ENCODE results near the gene TUBAL3. TPM values are rescaled to one million over a fixed set of nuclear protein-coding genes. Genes with fewer than 3 reads are reported as not detected.

The TUBAL3 gene
- total and polyA plus RNA-seq, 9 of the 15 experiments (the other 6 are each of a cell fraction or from before 2014, with no cell fraction given) = 5.5 to 10.1 (median 6.9) TPM

DNA sequence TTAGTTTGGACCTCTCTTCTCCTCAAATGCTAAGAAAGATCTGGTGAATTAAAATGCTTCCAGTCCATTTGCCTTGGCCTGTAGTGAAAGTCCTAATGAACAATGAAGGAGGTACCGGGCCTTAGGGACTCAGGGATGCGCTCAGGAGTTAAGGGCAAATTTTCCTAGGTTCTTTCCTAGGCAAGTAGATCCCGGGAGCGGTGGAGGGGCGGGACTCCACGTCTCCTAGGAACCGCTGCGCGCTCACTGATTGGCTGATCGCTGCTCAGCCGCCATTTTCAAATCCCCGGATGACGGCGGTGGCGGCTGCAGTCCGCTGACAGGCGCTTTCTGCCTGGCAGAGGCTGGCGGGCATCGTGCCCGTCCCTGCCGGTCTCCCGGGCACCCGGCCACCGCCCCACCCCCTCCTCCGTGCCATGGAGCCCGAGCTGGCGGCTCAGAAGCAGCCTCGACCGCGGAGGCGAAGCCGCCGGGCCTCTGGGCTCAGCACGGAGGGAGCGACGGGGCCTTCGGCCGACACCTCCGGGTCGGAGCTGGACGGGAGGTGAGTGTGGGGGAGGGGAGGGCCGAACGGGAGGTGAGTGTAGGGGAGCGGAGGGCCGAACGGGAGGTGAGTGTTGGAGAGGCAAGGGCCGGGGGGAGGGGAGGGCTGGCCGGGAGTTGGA is 7.8 kb upstream of the TUBAL3 start, which contains the start of gene NET1 (continued):
- TF ChIP-seq, protein P1, sequence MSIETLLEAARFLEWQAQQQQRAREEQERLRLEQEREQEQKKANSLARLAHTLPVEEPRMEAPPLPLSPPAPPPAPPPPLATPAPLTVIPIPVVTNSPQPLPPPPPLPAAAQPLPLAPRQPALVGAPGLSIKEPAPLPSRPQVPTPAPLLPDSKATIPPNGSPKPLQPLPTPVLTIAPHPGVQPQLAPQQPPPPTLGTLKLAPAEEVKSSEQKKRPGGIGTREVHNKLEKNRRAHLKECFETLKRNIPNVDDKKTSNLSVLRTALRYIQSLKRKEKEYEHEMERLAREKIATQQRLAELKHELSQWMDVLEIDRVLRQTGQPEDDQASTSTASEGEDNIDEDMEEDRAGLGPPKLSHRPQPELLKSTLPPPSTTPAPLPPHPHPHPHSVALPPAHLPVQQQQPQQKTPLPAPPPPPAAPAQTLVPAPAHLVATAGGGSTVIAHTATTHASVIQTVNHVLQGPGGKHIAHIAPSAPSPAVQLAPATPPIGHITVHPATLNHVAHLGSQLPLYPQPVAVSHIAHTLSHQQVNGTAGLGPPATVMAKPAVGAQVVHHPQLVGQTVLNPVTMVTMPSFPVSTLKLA (conservative IDR thresholded peaks at IDR 0.05) = peak; percentile 41 to 70; a peak in 1 of 4 replicates
- TF ChIP-seq YY1 (IDR thresholded peaks at IDR 0.05; ENCODE audit: borderline replicate concordance in 1 of 3, control insufficient read depth in 1 of 3, extremely low read depth in 1 of 3, insufficient read depth in 3 of 3, insufficient read length in 1 of 3, insufficient replicate concordance in 2 of 3, low read depth in 1 of 3, low read length in 2 of 3) = peak; percentile 75 to 97 (median 90)
- TF ChIP-seq NRF1 (conservative IDR thresholded peaks at IDR 0.05 in 1 of 2, IDR thresholded peaks at IDR 0.05 in 1 of 2) = peak in 1 of 2 experiments; percentile 19; a peak in 2 of 4 replicates
- TF ChIP-seq, protein P2, sequence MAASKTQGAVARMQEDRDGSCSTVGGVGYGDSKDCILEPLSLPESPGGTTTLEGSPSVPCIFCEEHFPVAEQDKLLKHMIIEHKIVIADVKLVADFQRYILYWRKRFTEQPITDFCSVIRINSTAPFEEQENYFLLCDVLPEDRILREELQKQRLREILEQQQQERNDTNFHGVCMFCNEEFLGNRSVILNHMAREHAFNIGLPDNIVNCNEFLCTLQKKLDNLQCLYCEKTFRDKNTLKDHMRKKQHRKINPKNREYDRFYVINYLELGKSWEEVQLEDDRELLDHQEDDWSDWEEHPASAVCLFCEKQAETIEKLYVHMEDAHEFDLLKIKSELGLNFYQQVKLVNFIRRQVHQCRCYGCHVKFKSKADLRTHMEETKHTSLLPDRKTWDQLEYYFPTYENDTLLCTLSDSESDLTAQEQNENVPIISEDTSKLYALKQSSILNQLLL (CRISPR knock-in tag; IDR thresholded peaks at IDR 0.05; ENCODE audit: borderline replicate concordance) = no peak
- TF ChIP-seq, protein P3, sequence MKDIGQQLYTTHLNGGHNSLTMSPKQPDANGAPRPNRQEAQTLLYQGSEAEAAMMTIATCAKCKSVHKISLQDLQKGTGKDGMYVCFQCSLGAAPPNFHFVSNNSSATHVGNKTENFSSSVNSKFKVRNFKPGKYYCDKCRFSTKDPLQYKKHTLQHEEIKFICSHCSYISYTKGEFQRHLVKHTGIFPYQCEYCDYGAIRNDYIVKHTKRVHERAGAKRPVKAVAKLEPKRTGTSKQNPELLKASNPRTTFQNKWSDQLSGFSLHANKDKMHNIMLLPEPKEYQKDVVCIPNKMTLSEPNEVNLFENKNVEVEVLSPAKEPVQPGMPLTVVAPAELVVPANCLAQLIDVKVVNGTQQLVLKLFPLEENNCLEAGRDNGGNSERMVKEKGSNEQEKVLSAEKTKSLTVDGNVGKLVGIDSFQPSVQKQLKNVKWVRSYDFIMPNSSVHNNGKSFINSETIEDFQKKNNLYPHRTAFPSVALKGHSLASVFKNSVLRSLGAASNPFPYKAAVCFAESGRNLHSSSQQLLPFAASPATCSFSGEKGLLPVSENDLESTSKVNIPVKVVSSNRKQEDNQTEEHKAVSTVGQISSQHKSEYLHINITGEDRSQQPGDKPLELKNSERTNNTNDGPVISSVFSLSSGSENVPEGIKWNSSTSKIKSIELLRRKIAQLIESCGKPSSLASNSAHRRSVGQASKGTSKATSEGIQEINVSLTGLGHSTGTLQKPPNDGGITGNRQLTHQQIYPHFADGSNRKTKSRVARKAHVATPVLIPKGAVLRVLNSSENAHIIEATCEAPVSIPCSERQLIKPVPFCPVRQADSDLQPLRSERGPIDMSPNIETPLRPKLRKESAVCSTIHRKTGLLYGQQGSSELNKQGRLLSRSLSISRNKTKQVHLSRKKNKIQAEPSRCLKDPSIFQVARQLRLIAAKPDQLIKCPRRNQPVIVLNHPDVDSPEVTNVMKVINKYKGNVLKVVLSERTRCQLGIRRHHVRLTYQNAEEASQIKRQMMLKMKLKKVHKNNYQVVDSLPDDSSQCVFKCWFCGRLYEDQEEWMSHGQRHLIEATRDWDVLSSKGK (CRISPR knock-in tag; IDR thresholded peaks at IDR 0.05) = no peak
- TF ChIP-seq, protein P4, sequence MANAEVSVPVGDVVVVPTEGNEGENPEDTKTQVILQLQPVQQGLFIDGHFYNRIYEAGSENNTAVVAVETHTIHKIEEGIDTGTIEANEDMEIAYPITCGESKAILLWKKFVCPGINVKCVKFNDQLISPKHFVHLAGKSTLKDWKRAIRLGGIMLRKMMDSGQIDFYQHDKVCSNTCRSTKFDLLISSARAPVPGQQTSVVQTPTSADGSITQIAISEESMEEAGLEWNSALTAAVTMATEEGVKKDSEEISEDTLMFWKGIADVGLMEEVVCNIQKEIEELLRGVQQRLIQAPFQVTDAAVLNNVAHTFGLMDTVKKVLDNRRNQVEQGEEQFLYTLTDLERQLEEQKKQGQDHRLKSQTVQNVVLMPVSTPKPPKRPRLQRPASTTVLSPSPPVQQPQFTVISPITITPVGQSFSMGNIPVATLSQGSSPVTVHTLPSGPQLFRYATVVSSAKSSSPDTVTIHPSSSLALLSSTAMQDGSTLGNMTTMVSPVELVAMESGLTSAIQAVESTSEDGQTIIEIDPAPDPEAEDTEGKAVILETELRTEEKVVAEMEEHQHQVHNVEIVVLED (CRISPR knock-in tag; IDR thresholded peaks at IDR 0.05) = no peak
- TF ChIP-seq KAT8 (IDR thresholded peaks at IDR 0.05; ENCODE audit: low read depth) = no peak
- TF ChIP-seq, protein P5, sequence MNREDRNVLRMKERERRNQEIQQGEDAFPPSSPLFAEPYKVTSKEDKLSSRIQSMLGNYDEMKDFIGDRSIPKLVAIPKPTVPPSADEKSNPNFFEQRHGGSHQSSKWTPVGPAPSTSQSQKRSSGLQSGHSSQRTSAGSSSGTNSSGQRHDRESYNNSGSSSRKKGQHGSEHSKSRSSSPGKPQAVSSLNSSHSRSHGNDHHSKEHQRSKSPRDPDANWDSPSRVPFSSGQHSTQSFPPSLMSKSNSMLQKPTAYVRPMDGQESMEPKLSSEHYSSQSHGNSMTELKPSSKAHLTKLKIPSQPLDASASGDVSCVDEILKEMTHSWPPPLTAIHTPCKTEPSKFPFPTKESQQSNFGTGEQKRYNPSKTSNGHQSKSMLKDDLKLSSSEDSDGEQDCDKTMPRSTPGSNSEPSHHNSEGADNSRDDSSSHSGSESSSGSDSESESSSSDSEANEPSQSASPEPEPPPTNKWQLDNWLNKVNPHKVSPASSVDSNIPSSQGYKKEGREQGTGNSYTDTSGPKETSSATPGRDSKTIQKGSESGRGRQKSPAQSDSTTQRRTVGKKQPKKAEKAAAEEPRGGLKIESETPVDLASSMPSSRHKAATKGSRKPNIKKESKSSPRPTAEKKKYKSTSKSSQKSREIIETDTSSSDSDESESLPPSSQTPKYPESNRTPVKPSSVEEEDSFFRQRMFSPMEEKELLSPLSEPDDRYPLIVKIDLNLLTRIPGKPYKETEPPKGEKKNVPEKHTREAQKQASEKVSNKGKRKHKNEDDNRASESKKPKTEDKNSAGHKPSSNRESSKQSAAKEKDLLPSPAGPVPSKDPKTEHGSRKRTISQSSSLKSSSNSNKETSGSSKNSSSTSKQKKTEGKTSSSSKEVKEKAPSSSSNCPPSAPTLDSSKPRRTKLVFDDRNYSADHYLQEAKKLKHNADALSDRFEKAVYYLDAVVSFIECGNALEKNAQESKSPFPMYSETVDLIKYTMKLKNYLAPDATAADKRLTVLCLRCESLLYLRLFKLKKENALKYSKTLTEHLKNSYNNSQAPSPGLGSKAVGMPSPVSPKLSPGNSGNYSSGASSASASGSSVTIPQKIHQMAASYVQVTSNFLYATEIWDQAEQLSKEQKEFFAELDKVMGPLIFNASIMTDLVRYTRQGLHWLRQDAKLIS (CRISPR knock-in tag; IDR thresholded peaks at IDR 0.05) = peak; percentile 61; the same call in 1 of the 2 replicates
- TF ChIP-seq HMGN3 (IDR thresholded peaks at IDR 0.05; ENCODE audit: borderline replicate concordance, extremely low read depth, insufficient read length, low read depth, low read length) = peak; percentile 29
- no peak for TF ChIP-seq HMG20A (CRISPR knock-in tag; conservative IDR thresholded peaks at IDR 0.05)
- peak; percentile 50 for TF ChIP-seq TAF1 (IDR thresholded peaks at IDR 0.05; ENCODE audit: control insufficient read depth, extremely low read depth, insufficient read depth, low read length, severe bottlenecking)
- 0 out of 2 replicates have a peak, but pooled peaks have one; percentile 8 for TF ChIP-seq POLR2H (tag; IDR thresholded peaks at IDR 0.05; ENCODE audit: low read depth)

Data from K562 (cell line).